H1 (cell line): ENCODE data around the gene CSF3R. TPM values are rescaled to one million over a fixed set of nuclear protein-coding genes. Genes with fewer than 3 reads are reported as not detected.

Experiments used
- CTCF ChIA-PET: fragments of 300-600 bp; sonication (Branson Sonifier 250); formaldehyde crosslinking; loops from one replicate; lab custom pipeline; 2021; ENCODE audit not compliant: partially characterized antibody; lab: Charles Lee
- POLR2A ChIA-PET: fragments of 300-600 bp; sonication (Branson Sonifier 250); formaldehyde crosslinking; loops from one replicate; lab custom pipeline; 2021; ENCODE audit warnings: inconsistent platforms; ENCODE audit not compliant: partially characterized antibody; lab: Charles Lee
- DNase-seq, 2 experiments: peaks; one replicate each; pipeline versions ENCODE4 v3.0.0 to v3.0.0-alpha.2; 2010 to 2022; ENCODE audit warnings: low spot score in 2 of 2, low read depth in 1 of 2, mixed read lengths in 1 of 2
- FAIRE-seq: peaks from 2 replicates; lab custom pipeline; 2011; peaks lifted over from hg19 to GRCh38; lab: Jason Lieb, UNC
- H2AFZ ChIP-seq: 2 replicates; pipeline ENCODE4 v1.8.1; 2012; ENCODE audit warnings: low read length, inconsistent platforms
- H2AK5ac ChIP-seq: 2 replicates; pipeline ENCODE4 v1.6.1; 2013; ENCODE audit warnings: low read depth, low read length
- H2BK120ac ChIP-seq: replicated peaks from 2 replicates; pipeline ENCODE3; 2013; ENCODE audit warnings: low read depth, low read length, inconsistent platforms
- H2BK12ac ChIP-seq: 2 replicates; pipeline ENCODE4 v1.6.1; 2013; ENCODE audit warnings: low read depth, low read length
- H2BK15ac ChIP-seq: 2 replicates; pipeline ENCODE4 v1.6.1; 2013; ENCODE audit warnings: low read length
- H2BK20ac ChIP-seq: 2 replicates; pipeline ENCODE4 v1.6.1; 2013; ENCODE audit warnings: low read length
- H2BK5ac ChIP-seq: 2 replicates; pipeline ENCODE4 v1.6.1; 2013; ENCODE audit warnings: low read depth, low read length
- H3K14ac ChIP-seq: 2 replicates; pipeline ENCODE4 v1.6.1; 2013; ENCODE audit warnings: inconsistent platforms; ENCODE audit not compliant: insufficient read length
- H3K18ac ChIP-seq: 2 replicates; pipeline ENCODE4 v1.6.1; 2013; ENCODE audit warnings: low read length; ENCODE audit errors: extremely low read depth
- H3K23ac ChIP-seq: 2 replicates; pipeline ENCODE4 v1.6.1; 2013; ENCODE audit warnings: inconsistent platforms; ENCODE audit not compliant: insufficient read length
- H3K23me2 ChIP-seq: 2 replicates; pipeline ENCODE4 v1.6.1; 2013; ENCODE audit warnings: low read depth, low read length
- H3K27ac ChIP-seq: 2 replicates; pipeline ENCODE4 v1.6.1; 2011; ENCODE audit warnings: low read depth, low read length, inconsistent platforms
- H3K27me3 ChIP-seq, 4 experiments: replicated peaks in 1 of 4; 1 replicate in 1 of 4; 2 replicates in 3 of 4; pipeline versions ENCODE4 v1.6.1 to v1.8.1; 2011 to 2013; ENCODE audit warnings: low read length in 3 of 4, mild to moderate bottlenecking in 3 of 4, inconsistent platforms in 2 of 4, mixed read lengths in 2 of 4, moderate library complexity in 1 of 4; ENCODE audit not compliant: control insufficient read depth in 3 of 4, insufficient read depth in 3 of 4; ENCODE audit errors: extremely low read depth in 1 of 4
- H3K36me3 ChIP-seq, 4 experiments: 2 replicates each; pipeline versions ENCODE4 v1.6.1 to v1.8.1; 2011 to 2013; ENCODE audit warnings: mild to moderate bottlenecking in 4 of 4, low read length in 3 of 4, moderate library complexity in 2 of 4, control low read depth in 1 of 4, inconsistent platforms in 1 of 4; ENCODE audit not compliant: insufficient read depth in 4 of 4, control insufficient read depth in 2 of 4
- H3K4ac ChIP-seq: replicated peaks from 2 replicates; pipeline ENCODE3; 2013; ENCODE audit warnings: low read length, low read depth, mixed read lengths, inconsistent platforms; ENCODE audit not compliant: insufficient read length
- H3K4me1 ChIP-seq, 4 experiments: replicated peaks in 1 of 4; 1 replicate in 1 of 4; 2 replicates in 3 of 4; pipeline versions ENCODE4 v1.6.1 to v1.8.1; 2011 to 2013; ENCODE audit warnings: low read length in 3 of 4, inconsistent platforms in 2 of 4, mixed read lengths in 1 of 4; ENCODE audit not compliant: insufficient read depth in 4 of 4, control insufficient read depth in 3 of 4
- H3K4me2 ChIP-seq, 2 experiments: 2 replicates each; pipeline versions ENCODE4 v1.6.1 to v1.8.1; 2011 to 2013; ENCODE audit warnings: low read depth in 2 of 2, low read length in 2 of 2, control low read depth in 1 of 2, inconsistent platforms in 1 of 2, mild to moderate bottlenecking in 1 of 2; ENCODE audit not compliant: insufficient read depth in 1 of 2
- H3K4me3 ChIP-seq, 4 experiments: fragments of 200-600, 300-600 bp in 1 of 4; sonication (generic), shearing (Covaris generic), sonication (Bioruptor Twin) in 1 of 4; 2 replicates each; pipeline versions ENCODE4 v1.5.1 to v1.8.1; 2011 to 2016; ENCODE audit warnings: low read length in 4 of 4, low read depth in 3 of 4, control low read depth in 2 of 4, inconsistent platforms in 2 of 4, mild to moderate bottlenecking in 2 of 4, mixed read lengths in 1 of 4, moderate library complexity in 1 of 4; ENCODE audit not compliant: insufficient read depth in 2 of 4; ENCODE audit errors: extremely low read depth in 1 of 4
- H3K56ac ChIP-seq: replicated peaks from 2 replicates; pipeline ENCODE3; 2013; ENCODE audit warnings: low read depth, mild to moderate bottlenecking, mixed read lengths, low read length, inconsistent platforms; ENCODE audit not compliant: insufficient read length
- H3K79me1 ChIP-seq: 2 replicates; pipeline ENCODE4 v1.6.1; 2013; ENCODE audit warnings: low read depth, low read length, control low read depth
- H3K79me2 ChIP-seq, 2 experiments: 2 replicates each; pipeline versions ENCODE4 v1.6.1 to v1.8.1; 2012 to 2013; ENCODE audit warnings: low read length in 2 of 2, mild to moderate bottlenecking in 2 of 2, inconsistent platforms in 1 of 2; ENCODE audit not compliant: insufficient read depth in 2 of 2, control insufficient read depth in 1 of 2
- H3K9ac ChIP-seq, 4 experiments: replicated peaks in 1 of 4; 1 replicate in 1 of 4; 2 replicates in 3 of 4; pipeline versions ENCODE4 v1.6.1 to v1.8.1; 2011 to 2013; ENCODE audit warnings: low read depth in 3 of 4, low read length in 3 of 4, control low read depth in 2 of 4, mild to moderate bottlenecking in 2 of 4, moderate library complexity in 2 of 4, inconsistent platforms in 1 of 4; ENCODE audit errors: extremely low read depth in 1 of 4
- H3K9me3 ChIP-seq, 2 experiments: 2 replicates each; pipeline versions ENCODE4 v1.6.1 to v1.8.1; 2012 to 2013; ENCODE audit warnings: mild to moderate bottlenecking in 2 of 2, moderate library complexity in 2 of 2, control low read depth in 1 of 2, inconsistent platforms in 1 of 2, low read depth in 1 of 2, low read length in 1 of 2, mixed read lengths in 1 of 2; ENCODE audit not compliant: insufficient read depth in 2 of 2
- H4K20me1 ChIP-seq, 2 experiments: replicated peaks in 1 of 2; 2 replicates each; pipeline versions ENCODE3 to v1.8.1; 2011 to 2013; ENCODE audit warnings: inconsistent platforms in 2 of 2, low read length in 2 of 2, mild to moderate bottlenecking in 1 of 2; ENCODE audit not compliant: insufficient read depth in 2 of 2, control insufficient read depth in 1 of 2
- H4K5ac ChIP-seq: 2 replicates; pipeline ENCODE4 v1.6.1; 2013; ENCODE audit warnings: low read length, low read depth, mixed read lengths, inconsistent platforms; ENCODE audit not compliant: insufficient read length
- H4K8ac ChIP-seq: 2 replicates; pipeline ENCODE4 v1.8.0; 2013; ENCODE audit warnings: mild to moderate bottlenecking, moderate library complexity, low read length, inconsistent platforms; ENCODE audit not compliant: insufficient read depth; ENCODE audit errors: extremely low read depth
- H4K91ac ChIP-seq: replicated peaks from 2 replicates; pipeline ENCODE3; 2013; ENCODE audit warnings: low read length, mixed read lengths, inconsistent platforms; ENCODE audit not compliant: insufficient read length
- GTF2F1 ChIP-seq: IDR thresholded peaks from 2 replicates; pipeline ENCODE4 v1.6.1; 2012; ENCODE audit warnings: low read depth, low read length, improper control_type of control experiment, borderline replicate concordance
- SP2 ChIP-seq: IDR thresholded peaks from 2 replicates; pipeline ENCODE4 v1.6.1; 2012; ENCODE audit warnings: mild to moderate bottlenecking, low read length, inconsistent platforms
- WGBS, 2 experiments: shearing (Covaris generic) in 1 of 2; methylation state at CpG; one replicate each; pipeline versions ENCODE4 v1.1.6 to v1.1.7; 2013 to 2015; ENCODE audit warnings: low lambda C conversion rate in 2 of 2, mixed read lengths in 2 of 2, inconsistent platforms in 1 of 2, low coverage in 1 of 2, missing lambda C conversion rate in 1 of 2; ENCODE audit not compliant: insufficient replicate concordance in 2 of 2, insufficient coverage in 1 of 2, insufficient read length in 1 of 2; ENCODE audit errors: extremely low coverage in 1 of 2, missing lambda C conversion rate in 1 of 2; 5-methylcytosine and 5-hydroxymethylcytosine counted together
- polyA plus RNA-seq, 7 experiments: library from polyadenylated mRNA; depleted of rRNA in 3 of 7; stranded (reverse) in 5 of 7; unstranded in 2 of 7; fragments of >200 nt in 5 of 7; fragments of 200-250 nt in 2 of 7; gene quantifications; 1 replicate in 5 of 7; 2 replicates in 1 of 7; 4 replicates in 1 of 7; pipeline versions ENCODE4 v1.2.1 to v1.2.3, GENCODE V29; 2011 to 2013; ENCODE audit warnings: missing spikeins in 2 of 7, mixed read lengths in 2 of 7
- total RNA-seq: library from RNA; stranded (reverse); fragmentation: NEBNext Ultra II Directional; extraction: Animal tissue kit (Norgen Biotek cat#: 25700); gene quantifications from 2 replicates; pipeline ENCODE4 v1.2.1, GENCODE V29; 2021

CSF3R gene
- total and polyA plus RNA-seq, 2 of the 8 experiments (the other 6 are each of a cell fraction or from before 2014, with no cell fraction given), result not detected

DNA sequence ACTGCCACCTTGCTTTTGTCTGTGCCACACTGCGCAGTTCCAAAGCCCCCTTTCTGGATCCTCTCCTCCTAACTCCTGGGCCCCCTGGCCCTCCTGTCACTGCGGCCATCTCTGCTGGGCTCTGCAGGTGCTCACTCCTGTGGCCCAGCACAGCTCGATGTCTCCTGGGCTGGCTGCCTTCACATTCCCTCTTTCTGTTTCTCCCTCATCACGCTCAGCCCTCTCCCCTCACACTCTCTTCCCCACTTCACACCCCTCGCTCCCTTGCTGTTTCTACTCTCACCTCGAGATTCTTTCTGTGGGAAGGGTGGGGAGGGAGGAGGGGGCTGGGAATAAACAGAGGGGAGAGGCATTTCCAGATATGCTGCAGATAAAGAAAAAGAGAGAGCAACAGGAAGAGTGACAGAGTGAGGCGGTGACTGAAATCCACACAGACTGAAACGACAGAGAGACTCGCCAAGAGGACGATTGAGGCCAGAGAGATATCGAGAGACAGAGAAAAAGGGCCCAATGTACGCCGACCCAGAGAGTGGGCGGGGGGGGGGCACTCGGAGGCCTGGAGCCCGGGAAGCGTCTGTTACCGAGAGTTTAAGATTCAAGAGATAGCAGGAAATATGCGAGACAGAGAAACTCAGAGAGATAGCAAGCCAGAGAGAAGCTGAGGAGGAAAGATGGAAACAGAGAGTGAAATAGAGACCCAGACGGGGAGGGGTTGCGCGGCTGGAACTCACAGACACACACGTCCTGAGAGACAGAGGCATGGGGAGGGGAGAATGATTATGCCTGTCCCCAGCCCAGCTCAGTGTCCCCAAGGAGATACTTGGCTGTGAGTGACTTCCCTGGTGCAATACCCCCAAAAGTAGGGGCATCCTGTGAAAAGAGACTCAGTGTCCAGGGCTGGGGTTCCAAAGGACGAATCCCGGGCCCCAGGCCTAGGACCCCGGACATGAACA lies 666 bp downstream of the CSF3R start:
- Histone ChIP-seq H3K23me2 (no peaks in the 10 kb centered on the region), H2BK12ac (0 out of 2 replicates have a peak overlapping the region, but pooled peaks have one; percentile 14), H3K27ac (no peak overlapping the region), H4K5ac (no peak overlapping the region), H4K91ac (no peak overlapping the region), H3K18ac (no peak overlapping the region), H4K20me1 (no peaks in the 10 kb centered on the region), H3K4me1 (peaks cover 0 to 2% (median 0%) of the 10 kb centered on the region in 4 experiments; a peak in 3 of 7 replicates), H3K4ac (no peak overlapping the region), H3K79me1 (no peaks in the 10 kb centered on the region), H3K4me2 (no peak overlapping the region), H3K27me3 (no peaks in the 10 kb centered on the region), H2BK15ac (no peak overlapping the region), H2BK20ac (no peak overlapping the region), H2BK120ac (no peak overlapping the region), H3K9me3 (no peaks in the 10 kb centered on the region), H3K9ac (no peak overlapping the region; a peak in 2 of 7 replicates), H3K79me2 (no peaks in the 10 kb centered on the region), H2BK5ac (no peak overlapping the region), H3K56ac (no peak overlapping the region), H2AK5ac (no peak overlapping the region), H3K4me3 (no peak overlapping the region), H4K8ac (peak overlapping the region; percentile 35; the same call in 1 of the 2 replicates), H3K36me3 (no peaks in the 10 kb centered on the region), H3K14ac (no peak overlapping the region), H2AFZ (no peak overlapping the region), H3K23ac (no peak overlapping the region)
- WGBS, 2 experiments, result 93 to 100% methylated on average over 2 to 18 of the region's 26 CpGs
- CTCF ChIA-PET, result interaction anchor here (0.6 to 1.7 kb wide), 8 partner anchors 11 to 333 kb away, joined by 3 to 11 read pairs (median 3); partner anchors contain the start of genes MRPS15 and TRAPPC3
- DNase-seq (no peak), FAIRE-seq (no peak)
- POLR2A ChIA-PET, result interaction anchor here (0.8 to 1.0 kb wide), 3 partner anchors 11 to 28 kb away, joined by 3 to 4 read pairs (median 4); partner anchors contain the start of gene MRPS15
- no peak for TF ChIP-seq GTF2F1
- no peak for TF ChIP-seq SP2
